Spleen (tissue), 11 donors: Measurements from ENCODE around the gene GCNA. TPM values are rescaled to one million over a fixed set of nuclear protein-coding genes. Genes with fewer than 3 reads are reported as not detected.
"Not testable (repeated sequence)": the region's sequence is repeated elsewhere in the genome, so short reads cannot be mapped to it uniquely, and the experiment has no call there.

ENCODE experiments used
- DNase-seq: peaks from one replicate; pipeline ENCODE4 v3.0.0-alpha.2; 2020
- H3K27ac ChIP-seq, 8 donors: fragments of 200-600 bp; sonication (generic) in 7 of 8; 1 replicate in 4 of 8; 2 replicates in 4 of 8; pipeline versions ENCODE4 v1.5.0 to v1.8.0; 2016 to 2021; ENCODE audit warnings: inconsistent platforms in 4 of 8, mild to moderate bottlenecking in 4 of 8, moderate library complexity in 1 of 8
- H3K27me3 ChIP-seq, 7 donors: fragments of 200-600 bp; sonication (generic) in 6 of 7; replicated peaks in 1 of 7; 1 replicate in 4 of 7; 2 replicates in 3 of 7; pipeline versions ENCODE4 v1.5.0 to v1.8.0; 2016 to 2021; ENCODE audit warnings: inconsistent platforms in 3 of 7, mild to moderate bottlenecking in 1 of 7
- H3K36me3 ChIP-seq, 6 donors: fragments of 200-600 bp; sonication (generic) in 5 of 6; 1 replicate in 4 of 6; 2 replicates in 2 of 6; pipeline versions ENCODE4 v1.5.0 to v1.8.0; 2016 to 2021; ENCODE audit warnings: inconsistent platforms in 2 of 6
- H3K4me1 ChIP-seq, 6 donors: fragments of 200-600 bp; sonication (generic) in 5 of 6; 1 replicate in 3 of 6; 2 replicates in 3 of 6; pipeline versions ENCODE4 v1.5.0 to v1.8.0; 2016 to 2021; ENCODE audit warnings: inconsistent platforms in 3 of 6
- H3K4me3 ChIP-seq, 8 donors: fragments of 200-600 bp; sonication (generic) in 7 of 8; 1 replicate in 4 of 8; 2 replicates in 4 of 8; pipeline versions ENCODE4 v1.5.0 to v1.8.0; 2016 to 2021; ENCODE audit warnings: inconsistent platforms in 4 of 8, mild to moderate bottlenecking in 4 of 8, moderate library complexity in 2 of 8
- H3K9me3 ChIP-seq, 8 donors: fragments of 200-600 bp; sonication (generic) in 7 of 8; 1 replicate in 4 of 8; 2 replicates in 4 of 8; pipeline versions ENCODE4 v1.5.0 to v1.8.0; 2016 to 2021; ENCODE audit warnings: inconsistent platforms in 4 of 8
- CTCF ChIP-seq, 11 experiments: fragments of 200-600 bp in 7 of 11; fragments of 450-650 bp in 4 of 11; sonication (generic) in 4 of 11; IDR thresholded peaks in 8 of 11; conservative IDR thresholded peaks in 3 of 11; 1 replicate in 7 of 11; 2 replicates in 4 of 11; pipeline versions ENCODE4 v1.4.0 to v1.8.0; 2016 to 2021; ENCODE audit warnings: antibody characterized with exemption in 11 of 11, inconsistent platforms in 4 of 11, mild to moderate bottlenecking in 1 of 11
- POLR2A ChIP-seq, 3 donors: fragments of 450-650 bp; IDR thresholded peaks; one replicate each; pipeline ENCODE4 v1.5.1; 2017; ENCODE audit warnings: antibody characterized with exemption in 3 of 3, mild to moderate bottlenecking in 1 of 3
- POLR2AphosphoS5 ChIP-seq, 3 donors: sonication (generic); formaldehyde crosslinking; IDR thresholded peaks; one replicate each; pipeline ENCODE4 v1.5.1; 2017; ENCODE audit warnings: antibody characterized with exemption in 3 of 3
- WGBS, 5 donors: extraction: QIAGEN DNeasy Blood & Tissue Kit in 3 of 5; methylation state at CpG; one replicate each; pipeline versions ENCODE4 v1.1.5 to v1.1.7; 2013 to 2018; 5-methylcytosine and 5-hydroxymethylcytosine counted together
- intact Hi-C: fragments of 100-400 bp; cut with DNase I; formaldehyde crosslinking; loops from one replicate; pipeline ENCODE4 v1.15.0; 2023; ENCODE audit warnings: low total_unique reads
- polyA plus RNA-seq, 3 donors: library from polyadenylated mRNA; stranded (reverse); fragments of 200-250 nt; gene quantifications; one replicate each; pipeline ENCODE4 v1.2.1, GENCODE V29; 2013
- total RNA-seq, 7 donors: library from RNA; depleted of rRNA in 3 of 7; stranded (reverse); fragments of >200 nt in 3 of 7; fragmentation: NEBNext Ultra II Directional in 4 of 7; extraction: Animal tissue kit (Norgen Biotek cat#: 25700) in 4 of 7; gene quantifications; one replicate each; pipeline versions ENCODE4 v1.1.0 to v1.2.1, GENCODE V29; 2016 to 2021
- donor health status: healthy with polysubstance abuse.
- donor health status: DM: no; HTN: no; CAD: no; lungs with moderate emphysema.
- donor health status: DM: no; HTN: no; CAD: no.
- donor health status: Bipolar disorder and iron deficiency.
- donor health status: healthy.
- donor health status: DM: no; HTN: no; CAD: no.
- donor health status: DM: yes; HTN: yes; CAD: no.

GCNA gene
- total and polyA plus RNA-seq, 10 donors: 1.8 to 12.8 (median 3.8) TPM

- peaks cover 0 to 95% (median 18%) of the 10 kb centered on the region in 6 donors for H3K36me3 ChIP-seq
- intact Hi-C loops: no loop called here
- no peaks in the 10 kb centered on the region for H3K9me3 ChIP-seq
- no peaks in the 10 kb centered on the region for H3K27me3 ChIP-seq
- 74 to 85% (median 76%) methylated on average over 3 of the region's 3 CpGs for WGBS, 5 donors
- peaks cover 5 to 36% (median 21%) of the 10 kb centered on the region in 6 donors for H3K4me1 ChIP-seq
- H3K4me3 ChIP-seq: no peak overlapping the region
- no peak for DNase-seq
- H3K27ac ChIP-seq: peak overlapping the region in 1 of 8 donors; percentile 22
- TF ChIP-seq POLR2AphosphoS5 (IDR thresholded peaks at IDR 0.05) (no peak), CTCF (IDR thresholded peaks at IDR 0.05 in 8 of 11, conservative IDR thresholded peaks at IDR 0.05 in 3 of 11) (peak in 1 of 11 experiments; percentile 5)
Measured at GRCh38 chrX:71609095-71609750, 31.0 kb downstream of the GCNA start.

GRCh38 chrX:71611736-71612135 lies 33.5 kb downstream of the GCNA start:
- Histone ChIP-seq H3K4me1 (peaks cover 5 to 34% (median 23%) of the 10 kb centered on the region in 6 donors), H3K27ac (peak overlapping the region in 3 of 8 donors; percentile 15 to 33 (median 16)), H3K36me3 (peaks cover 0 to 82% (median 9%) of the 10 kb centered on the region in 6 donors)
- H3K9me3 ChIP-seq, H3K27me3 ChIP-seq, H3K4me3 ChIP-seq, intact Hi-C loops, DNase-seq: not testable (repeated sequence)
- WGBS, 5 donors: 91 to 95% (median 93%) methylated on average over 7 to 9 of the region's 9 CpGs

- H3K27me3 ChIP-seq: no peaks in the 10 kb centered on the region
- intact Hi-C loops: no loop called here
- H3K9me3 ChIP-seq: no peaks in the 10 kb centered on the region
- no peak for DNase-seq
- H3K4me3 ChIP-seq: no peak overlapping the region
- WGBS, 5 donors: 67 to 83% (median 81%) methylated on average over 7 to 8 of the region's 8 CpGs
- H3K4me1 ChIP-seq: peaks cover under 1 to 34% (median 23%) of the 10 kb centered on the region in 6 donors
- peaks cover 0 to 80% (median 9%) of the 10 kb centered on the region in 6 donors for H3K36me3 ChIP-seq
- H3K27ac ChIP-seq: peak overlapping the region in 5 of 8 donors; percentile 15 to 63 (median 42)
- no peak for TF ChIP-seq CTCF (IDR thresholded peaks at IDR 0.05 in 8 of 11, conservative IDR thresholded peaks at IDR 0.05 in 3 of 11)
- peak in 1 of 3 donors; percentile 64 for TF ChIP-seq POLR2AphosphoS5 (IDR thresholded peaks at IDR 0.05)
- no peak for TF ChIP-seq POLR2A (IDR thresholded peaks at IDR 0.05)
Measured at GRCh38 chrX:71612256-71612655, 34.0 kb downstream of the GCNA start.

- H3K27ac ChIP-seq: peak overlapping the region in 2 of 8 donors; percentile 71 to 81
- no peak overlapping the region for H3K4me3 ChIP-seq
- no peaks in the 10 kb centered on the region for H3K9me3 ChIP-seq
- H3K27me3 ChIP-seq: no peaks in the 10 kb centered on the region
- peaks cover 0 to 54% (median 9%) of the 10 kb centered on the region in 6 donors for H3K36me3 ChIP-seq
- no peak for DNase-seq
- TF ChIP-seq POLR2A (IDR thresholded peaks at IDR 0.05) (no peak), CTCF (IDR thresholded peaks at IDR 0.05 in 8 of 11, conservative IDR thresholded peaks at IDR 0.05 in 3 of 11) (no peak), POLR2AphosphoS5 (IDR thresholded peaks at IDR 0.05) (no peak)
- H3K4me1 ChIP-seq: peaks cover 9 to 43% (median 34%) of the 10 kb centered on the region in 6 donors
- intact Hi-C loops: no loop called here
- 84 to 90% (median 88%) methylated on average over 3 to 4 of the region's 4 CpGs for WGBS, 5 donors
Measured at GRCh38 chrX:71615056-71615455, 36.8 kb downstream of the GCNA start.
